HG02610 (cell line): ENCODE measurements around the gene PRM2.

ENCODE experiments used
- ATAC-seq: cut with Tn5 transposase; IDR thresholded peaks from one replicate; pipeline ENCODE4 v1.9.1; 2021; ENCODE audit warnings: mild to moderate bottlenecking, moderate library complexity; ENCODE audit not compliant: unreplicated experiment

The PRM2 gene

DNA sequence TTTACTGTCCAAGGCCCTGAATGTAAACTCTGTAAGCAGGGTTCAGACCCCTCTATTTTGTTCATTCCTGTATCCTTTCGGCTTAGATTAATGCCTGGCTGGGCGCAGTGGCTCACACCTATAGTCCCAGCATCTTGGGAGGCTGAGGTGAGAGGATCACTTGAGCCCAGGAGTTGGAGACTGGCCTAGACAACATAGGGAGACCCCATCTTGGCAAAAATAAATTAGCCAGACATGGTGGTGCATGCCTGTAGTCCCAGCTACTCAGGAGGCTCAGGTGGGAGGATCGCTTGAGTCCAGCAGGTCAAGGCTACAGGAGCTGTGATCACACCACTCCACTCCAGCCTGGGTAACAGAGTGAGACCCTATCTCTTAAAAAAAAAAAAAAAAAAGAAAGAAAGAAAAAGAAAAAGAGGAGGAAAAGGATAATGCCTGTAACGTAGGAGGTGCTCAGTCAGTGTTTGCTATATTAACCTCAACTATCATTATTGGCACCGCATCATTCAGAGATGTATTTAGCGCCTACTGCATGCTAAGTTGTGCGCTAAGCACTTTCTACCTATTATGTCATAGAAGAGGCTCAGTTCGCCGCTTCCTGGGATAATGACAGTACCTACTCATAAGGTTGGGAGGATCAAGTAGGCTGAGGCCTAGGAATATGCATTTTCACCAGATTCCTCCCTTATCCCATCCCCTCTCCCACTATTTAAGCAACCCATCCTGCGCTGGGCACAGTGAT is 25.3 kb downstream of the PRM2 start:
- no peak for ATAC-seq

DNA sequence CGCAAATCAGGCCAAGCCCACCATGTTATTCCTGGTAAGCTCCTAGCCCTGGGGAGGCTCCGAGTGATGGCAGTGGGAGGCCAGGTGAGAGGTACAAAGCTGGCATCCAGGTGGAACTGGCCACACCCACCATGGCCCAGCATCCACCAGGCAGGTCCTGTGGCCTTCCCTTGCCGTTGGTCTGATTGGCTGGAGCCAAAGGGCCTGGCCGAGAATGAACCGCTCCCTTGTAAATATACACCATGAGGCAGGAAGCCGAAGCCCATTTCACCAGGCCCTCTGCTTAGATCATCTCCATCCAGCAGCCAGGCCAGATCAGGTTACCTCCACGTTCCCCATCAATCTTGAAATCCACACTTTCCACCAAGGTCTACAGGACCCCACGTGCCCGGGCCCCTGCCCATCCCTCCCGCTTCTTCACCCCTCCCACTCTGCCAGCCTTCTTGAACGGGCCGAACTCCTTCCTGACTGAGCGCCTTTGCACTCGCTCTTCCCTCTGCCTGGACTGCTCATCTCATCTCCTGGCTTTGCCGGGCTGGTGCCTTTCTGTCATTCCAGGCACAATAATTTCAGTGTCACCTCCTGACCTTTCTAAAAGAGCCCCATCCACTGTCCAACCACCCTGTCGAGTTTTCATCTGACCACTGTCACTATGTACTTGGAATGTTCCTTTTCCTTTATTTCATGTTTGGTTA is 26.0 kb downstream of the PRM2 start:
- no peak for ATAC-seq

DNA sequence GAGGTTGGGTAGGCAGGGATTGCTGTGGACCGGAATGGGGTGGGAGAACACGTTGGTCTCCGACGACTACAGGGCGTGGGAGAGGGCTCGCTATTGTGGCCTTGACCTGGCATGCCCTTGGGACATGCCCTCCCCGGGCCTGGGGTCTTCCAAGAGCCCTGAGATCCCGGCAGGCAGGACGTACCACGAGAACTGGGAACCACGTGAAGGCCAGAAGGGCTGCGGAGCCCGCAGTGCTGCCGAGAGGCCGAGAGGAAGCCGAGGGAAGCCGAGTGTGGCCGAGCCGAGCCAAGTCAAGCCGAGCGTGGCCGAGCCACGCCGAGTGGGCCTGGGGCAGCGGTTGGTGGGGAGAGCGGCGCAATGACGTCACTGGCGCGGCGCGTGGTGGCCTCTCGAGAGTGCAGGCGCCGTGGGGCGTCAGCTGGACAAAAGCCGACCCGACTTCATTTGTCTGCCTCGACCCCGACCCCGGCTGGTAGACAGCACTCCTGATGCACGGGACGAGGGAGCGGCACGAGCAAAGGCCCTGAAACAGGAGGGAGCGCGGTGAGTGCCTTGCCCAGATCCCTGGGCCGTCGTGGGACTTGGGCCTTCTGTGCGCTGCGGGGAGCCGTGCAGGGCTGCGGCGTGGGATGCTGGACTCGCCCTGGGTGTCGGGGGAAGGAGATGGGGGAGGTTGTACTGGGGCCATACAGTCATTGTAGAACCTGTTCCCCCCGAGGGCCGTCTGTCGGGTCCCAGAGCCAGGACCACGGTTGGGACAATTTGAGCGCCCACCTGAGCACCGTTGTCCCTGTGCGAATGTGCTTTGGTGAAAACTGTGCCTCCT is 26.8 kb downstream of the PRM2 start:
- no peak for ATAC-seq

DNA sequence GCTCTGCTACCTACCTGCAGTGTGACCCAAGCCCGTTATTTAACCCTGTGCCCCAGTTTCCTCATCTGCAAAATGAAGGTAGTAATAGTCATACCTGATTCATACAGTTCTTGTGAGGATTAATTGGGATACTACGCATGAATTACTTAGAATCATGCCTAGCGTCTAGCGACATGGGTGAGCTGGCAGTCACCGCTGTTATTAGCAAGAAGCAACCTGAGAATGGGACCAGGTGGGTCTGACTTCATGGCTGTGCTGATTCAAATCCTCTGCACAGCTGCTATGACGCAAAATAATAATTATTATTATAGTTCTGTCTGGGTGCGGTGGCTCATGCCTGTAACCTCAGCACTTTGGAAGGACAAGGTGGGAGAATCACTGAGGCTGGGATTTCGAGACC is 28.1 kb downstream of the PRM2 start:
- ATAC-seq, result no peak

DNA sequence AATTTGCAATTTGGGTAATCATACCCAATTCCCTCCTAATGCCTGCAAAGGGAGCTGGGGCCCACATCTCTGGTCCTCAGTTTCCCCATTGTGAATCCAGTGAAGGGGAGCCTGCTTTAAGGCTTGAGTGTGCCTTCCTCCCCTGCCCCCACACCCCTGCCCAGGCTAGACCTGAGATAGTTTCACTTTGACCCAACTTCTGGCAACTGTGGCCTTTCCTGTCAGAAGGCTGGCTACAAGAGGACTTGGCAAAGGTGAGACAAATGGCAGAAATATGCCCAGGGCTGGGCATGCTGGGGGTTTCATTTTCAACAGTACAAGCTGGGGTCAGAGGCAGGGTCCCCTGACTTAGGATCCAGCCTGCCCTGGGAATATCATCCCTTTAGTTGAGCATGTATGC is 30.3 kb downstream of the PRM2 start:
- ATAC-seq, result no peak

DNA sequence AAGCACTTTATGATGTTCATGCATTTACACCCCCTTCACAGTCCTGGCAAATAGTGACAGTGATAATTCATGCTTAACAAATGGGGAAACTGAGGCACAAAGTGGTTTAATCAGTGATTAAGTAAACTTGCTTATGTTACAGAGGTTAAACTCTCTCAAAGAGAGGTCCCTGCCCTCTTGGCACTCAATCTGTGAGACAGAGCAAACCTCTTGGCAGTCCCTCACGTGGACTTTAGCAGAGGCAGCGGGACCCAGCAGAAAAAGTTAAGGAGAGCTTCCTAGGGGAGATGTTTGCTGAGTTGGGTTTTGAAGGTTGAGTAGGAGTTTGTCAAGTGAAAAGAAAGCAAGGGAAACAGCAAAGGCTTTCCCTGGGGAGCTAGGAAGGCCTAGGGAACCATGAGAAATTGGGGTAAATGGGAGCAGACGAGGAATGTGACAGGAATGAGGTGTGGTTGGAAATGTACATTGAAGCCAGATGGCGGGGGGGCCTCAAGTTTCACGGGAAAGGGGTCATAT is 31.0 kb downstream of the PRM2 start:
- ATAC-seq, result no peak

DNA sequence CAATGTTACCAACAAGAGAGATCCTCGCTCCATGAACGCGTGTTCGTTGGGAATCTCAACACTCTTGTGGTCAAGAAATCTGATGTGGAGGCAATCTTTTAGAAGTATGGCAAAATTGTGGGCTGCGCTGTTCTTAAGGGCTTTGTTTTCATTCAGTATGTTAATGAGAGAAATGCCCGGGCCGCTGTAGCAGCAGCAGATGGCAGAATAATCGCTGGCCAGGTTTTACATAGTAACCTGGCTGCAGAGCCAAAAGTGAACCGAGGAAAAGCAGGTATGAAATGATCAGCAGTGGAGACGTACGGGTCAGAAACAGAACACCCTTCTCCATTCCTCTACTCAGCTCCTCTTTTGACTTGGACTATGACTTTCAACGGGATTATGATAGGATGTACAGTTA is 33.6 kb downstream of the PRM2 start:
- ATAC-seq, result no peak

DNA sequence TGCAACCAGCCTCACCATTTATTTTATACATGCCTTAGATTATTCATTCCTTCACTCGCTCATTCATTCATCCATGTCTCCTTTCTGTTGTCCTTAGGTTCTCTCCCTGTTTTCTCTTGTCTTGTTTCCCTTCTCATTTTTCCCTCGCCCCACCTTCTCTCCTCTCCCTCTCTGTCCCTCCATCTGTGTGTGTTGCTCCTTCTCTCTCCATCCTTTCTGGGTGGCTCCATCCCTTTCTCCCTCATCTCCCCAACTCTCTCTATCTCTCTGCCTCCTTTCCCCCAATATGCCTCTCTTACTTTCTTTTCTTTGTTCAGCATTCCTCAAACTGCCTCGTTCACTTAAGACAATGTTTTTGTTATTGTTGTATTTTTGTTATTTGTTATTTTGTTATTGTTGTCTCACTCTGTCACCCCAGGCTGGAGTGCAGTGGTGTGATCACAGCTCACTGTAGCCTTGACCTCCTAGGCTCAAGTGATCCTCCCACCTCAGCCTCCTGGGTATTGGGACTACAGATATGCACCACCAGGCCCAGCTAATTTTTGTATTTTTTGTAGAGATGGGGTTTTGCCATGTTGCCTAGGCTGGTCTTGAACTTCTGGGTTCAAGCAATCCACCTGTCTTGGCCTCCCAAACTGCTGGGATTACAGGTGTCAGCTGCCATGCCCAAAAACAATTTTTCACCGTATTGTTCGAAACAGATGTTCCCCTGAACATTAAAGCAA is 34.6 kb downstream of the PRM2 start:
- ATAC-seq, result no peak

DNA sequence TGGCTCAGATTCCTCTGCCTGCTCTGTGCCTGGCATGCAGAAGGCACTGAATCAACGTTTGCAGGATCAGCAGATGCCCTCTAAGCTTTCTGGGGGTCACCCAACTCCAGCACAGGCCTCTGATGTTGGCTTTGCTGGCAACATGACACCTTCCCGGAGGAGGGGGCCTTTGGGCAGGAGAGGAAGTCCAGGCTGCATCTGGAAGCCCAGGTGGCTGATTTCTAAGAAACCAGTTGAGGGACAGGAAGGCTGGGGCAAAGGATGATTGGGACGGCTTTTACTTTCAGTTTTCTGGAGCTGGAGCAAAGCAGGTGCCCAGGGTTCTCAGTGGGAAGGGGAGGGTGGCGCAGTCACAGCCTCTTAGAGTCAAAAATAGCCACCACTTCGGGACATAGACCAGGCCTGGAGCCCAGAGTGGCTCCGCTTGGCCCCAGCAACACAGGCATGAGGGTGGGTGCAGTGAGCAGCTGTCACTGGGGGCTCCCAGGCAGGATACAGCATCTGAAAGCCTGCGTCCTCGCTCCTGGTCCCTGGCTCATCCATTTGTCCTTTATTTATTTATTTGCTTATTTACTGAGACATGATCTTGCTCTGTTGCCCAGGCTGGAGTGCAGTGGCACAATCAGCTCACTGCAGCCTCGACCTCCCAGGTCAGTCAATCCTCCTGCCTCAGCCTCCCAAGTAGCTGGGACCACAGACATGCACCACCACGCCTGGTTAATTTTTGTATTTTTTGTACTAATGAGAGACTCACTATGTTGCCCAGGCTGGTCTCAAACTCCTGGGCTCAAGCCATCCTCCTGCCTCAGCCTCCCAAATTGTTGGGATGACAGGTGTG is 35.4 kb downstream of the PRM2 start:
- no peak for ATAC-seq

DNA sequence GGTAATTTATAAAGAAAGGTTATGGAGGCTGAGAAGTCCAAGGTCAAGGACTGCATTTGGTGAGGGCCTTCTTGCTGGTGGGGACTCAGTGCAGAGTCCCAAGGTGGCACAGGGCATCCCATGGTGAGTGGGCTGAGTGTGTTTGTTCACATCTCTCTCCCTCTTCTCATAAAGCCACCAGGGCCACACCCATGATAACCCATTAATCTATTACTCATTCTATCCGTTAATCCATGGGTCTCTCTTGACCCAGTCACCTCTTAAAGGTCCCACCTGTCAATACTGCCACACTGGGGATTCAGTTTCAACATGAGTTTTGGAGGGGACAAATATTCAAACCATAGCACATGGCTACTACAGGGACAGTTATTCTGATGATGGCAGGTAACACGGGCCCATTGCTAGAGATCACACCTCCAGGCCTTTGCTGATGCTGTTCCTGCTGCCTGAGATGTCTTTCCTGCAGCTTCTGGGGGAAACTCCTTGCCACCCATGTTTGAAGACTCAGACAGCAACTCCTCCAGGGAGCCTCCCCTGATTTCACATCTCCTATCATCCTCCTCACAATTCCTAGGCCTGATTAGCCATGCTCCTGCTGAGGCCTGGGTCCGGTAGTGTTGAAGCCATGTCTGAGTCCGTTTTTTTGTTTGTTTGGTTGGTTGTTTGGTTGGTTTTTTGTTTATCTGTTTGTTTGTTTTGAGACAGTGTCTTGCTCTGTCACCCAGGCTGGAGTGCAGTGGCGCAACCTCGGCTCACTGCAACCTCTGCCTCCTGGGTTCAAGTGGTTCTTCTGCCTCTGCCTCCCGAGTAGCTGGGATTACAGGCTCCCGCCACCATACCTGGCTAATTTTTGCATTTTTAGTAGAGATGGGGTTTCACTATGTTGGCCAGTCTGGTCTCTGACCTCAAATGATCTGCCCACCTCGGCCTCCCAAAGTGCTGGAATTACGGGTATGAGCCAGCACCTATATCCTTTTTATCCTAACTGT is 36.3 kb downstream of the PRM2 start:
- ATAC-seq, result no peak

DNA sequence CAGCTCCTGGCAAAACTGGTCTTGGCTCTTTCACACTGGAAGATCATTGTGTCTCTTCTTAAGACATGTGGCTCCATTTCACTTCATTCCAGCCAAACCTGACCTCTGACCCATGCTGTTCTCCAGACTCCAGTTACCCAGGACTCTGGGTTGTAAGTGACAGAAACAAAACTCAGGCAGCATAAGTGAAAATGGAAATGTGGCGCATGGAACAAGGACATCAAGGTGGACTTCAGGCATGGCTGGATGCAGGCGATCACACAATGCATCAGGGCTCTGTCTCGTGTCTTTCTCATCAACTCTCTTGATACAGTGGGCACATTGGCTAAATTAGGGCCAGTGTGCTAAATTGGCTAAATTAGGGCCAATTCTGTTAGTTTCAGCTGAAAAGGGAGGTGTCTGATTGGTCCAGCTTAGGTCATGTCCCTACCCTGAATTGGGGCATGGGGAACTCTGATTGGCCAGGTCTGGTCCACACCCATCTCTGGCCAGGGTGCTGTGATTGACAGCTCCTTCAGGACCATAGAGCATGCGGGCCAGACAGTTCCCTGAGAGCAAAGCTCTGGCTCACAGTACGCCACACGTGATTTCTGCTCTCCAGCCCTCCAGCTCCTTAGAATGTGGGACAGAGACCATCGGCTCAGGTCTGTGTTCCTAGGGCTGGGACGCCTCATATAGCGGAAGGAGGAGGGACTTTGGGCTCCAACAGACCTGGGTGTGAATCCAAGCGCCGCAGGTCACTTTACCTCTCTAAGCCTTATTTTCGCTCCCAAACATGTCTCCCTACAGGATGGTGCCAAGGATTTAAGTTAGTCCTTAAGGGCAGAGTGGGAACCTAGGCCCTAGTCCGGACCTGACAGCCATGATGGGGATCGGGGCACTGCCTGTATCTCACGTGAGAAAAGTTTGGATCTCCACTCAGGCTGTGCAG is 37.7 kb downstream of the PRM2 start:
- ATAC-seq, result no peak

DNA sequence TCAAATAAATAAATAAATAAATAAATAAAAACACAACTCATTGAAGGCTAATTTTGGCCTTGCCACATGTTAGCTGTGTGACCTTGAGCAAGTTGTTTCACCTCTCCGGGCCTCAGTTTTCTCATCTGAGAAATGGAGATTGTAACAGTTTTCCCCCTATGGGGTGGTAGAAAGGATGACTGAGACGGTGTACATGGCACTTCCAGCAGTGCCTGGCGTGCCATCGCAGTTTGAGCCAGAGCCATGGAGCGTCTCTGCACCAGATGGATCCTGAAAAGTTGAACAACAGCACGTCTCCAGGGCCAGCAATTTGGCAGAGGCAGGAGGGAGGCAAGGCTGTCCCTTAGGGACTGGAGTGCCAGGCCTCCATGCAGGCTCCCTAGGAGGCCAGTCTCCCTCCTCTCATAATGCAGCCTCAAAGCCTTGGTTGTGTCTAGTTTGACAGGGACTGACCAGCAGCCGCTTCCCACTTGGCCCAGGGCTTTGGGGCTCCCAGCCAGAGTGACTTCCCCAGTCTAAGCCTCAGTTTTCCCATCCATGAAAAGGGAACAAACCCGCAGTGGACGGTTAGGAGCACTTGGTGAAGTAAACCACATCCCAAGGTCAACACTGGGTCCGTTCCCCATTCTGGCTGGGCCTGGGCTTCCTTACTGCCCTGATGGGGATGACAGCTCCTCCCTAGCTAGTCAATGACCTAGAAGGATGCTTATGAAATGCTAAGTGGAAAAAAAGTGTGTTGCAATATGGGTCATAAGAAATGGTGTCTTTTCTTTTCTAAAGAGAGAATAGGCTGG is 39.6 kb downstream of the PRM2 start:
- ATAC-seq, result no peak

DNA sequence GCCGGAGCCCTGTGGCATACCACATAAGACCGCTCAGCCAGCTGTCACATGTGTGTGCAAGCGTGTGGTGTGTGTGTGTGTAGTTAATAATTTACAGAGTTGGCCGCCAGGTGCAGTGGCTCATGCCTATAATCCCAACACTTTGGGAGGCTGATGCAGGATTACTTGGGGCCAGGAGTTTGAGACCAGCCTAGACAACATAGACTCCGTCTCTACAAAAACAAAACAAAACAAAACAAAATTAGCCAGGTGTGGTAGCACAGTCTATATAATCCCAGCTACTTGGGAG is 40.6 kb downstream of the PRM2 start:
- ATAC-seq, result no peak

DNA sequence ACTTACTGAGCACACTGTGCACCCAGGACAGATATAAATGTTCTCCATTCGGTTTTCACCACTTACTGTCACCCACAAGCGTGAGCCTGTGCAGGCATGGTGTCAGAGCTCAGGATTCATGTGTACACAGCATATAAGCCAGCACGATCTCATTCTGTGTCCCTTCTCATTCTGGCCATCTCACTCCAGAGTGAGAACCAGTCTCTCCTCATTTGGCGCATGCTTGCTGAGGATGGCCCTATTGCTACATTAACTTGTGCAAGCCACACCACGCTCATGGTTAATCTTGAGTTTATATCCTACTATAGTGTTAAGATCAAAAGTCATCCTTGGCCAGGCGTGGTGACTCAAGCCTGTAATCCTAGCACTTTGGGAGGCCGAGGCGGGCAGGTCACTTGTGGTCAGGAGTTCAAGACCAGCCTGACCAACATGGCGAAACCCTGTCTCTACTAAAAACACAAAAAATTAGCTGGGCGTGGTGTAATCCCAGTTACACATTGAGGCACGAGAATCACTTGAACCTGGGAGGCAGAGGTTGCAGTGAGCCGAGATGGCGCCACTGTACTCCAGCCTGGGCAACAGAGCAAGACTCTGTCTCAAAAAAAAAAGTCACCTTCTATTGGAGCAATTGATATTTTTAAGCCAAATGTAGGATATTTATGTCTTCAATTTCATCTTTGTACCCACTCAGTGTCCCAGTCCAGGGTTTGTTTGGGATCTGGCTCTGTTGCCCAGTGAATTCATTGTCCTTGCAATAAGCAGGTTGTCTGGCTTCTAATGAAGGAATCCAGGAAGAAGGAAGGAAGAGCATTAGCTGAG is 41.2 kb downstream of the PRM2 start:
- no peak for ATAC-seq

DNA sequence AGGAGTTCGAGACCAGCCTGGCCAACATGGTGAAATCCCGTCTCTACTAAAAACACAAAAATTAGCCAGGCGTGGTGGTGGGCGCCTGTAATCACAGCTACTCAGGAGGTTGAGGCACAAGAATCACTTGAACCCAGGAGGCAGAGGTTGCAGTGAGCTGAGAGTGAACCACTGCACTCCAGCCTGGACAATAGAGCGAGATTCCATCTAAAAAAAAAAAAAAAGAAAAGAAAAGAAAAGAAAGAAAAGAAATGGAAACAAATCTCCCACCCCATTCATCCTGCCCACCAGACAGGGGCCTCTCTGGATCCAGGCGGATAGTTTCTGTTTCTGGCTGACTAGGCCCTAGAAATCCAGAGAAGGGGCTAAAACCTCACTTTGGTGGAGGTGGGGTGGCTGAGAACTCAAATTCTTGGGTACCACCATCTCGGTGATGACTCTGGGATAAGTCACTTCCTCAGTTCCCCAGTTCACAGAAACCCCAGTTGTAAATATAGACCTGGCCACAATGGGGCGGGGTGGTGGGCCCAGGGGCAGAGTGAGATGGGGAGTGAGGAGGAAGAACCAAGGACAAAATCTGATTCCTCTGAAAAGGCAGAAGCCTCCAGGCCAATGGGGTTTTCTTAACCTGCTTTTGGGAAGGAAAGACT is 42.4 kb downstream of the PRM2 start:
- ATAC-seq, result no peak
